Subcutaneous adipose tissue (tissue), 4 donors: ENCODE data around the gene CACNA1F. TPM values are rescaled to one million over a fixed set of nuclear protein-coding genes. Genes with fewer than 3 reads are reported as not detected.

Experiments used
- CTCF ChIP-seq: fragments of 450-650 bp; IDR thresholded peaks from one replicate; pipeline ENCODE4 v1.5.1; 2016; ENCODE audit warnings: low read depth, mild to moderate bottlenecking, control low read depth, antibody characterized with exemption, moderate library complexity
- total RNA-seq, 4 donors: library from RNA; depleted of rRNA; stranded (reverse); fragments of >200 nt; gene quantifications; one replicate each; pipeline ENCODE4 v1.1.0, GENCODE V29; 2016

CACNA1F gene
- total RNA-seq, 4 donors from 2014 or later: under 0.01 to 0.66 (median 0.25) TPM

DNA sequence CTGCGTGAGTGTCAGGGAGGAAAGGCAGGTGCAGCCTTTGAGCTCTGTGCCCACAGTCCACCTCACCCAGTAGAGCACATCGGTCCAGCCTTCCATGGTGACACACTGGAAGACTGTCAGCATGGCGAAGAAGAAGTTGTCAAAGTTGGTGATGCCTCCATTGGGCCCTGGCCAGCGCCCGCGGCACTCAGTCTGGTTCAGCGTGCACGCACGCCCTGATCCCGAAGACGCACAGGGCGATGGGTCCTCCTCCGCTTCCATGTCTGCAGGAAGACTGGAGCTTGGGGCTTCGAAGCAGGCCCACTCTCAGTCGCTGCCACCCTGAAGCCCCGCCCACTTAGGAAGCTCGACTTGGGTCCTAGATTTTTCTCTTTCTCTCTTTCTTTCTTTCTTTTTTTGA is 5.0 kb downstream of the CACNA1F start:
- TF ChIP-seq CTCF: no peak

DNA sequence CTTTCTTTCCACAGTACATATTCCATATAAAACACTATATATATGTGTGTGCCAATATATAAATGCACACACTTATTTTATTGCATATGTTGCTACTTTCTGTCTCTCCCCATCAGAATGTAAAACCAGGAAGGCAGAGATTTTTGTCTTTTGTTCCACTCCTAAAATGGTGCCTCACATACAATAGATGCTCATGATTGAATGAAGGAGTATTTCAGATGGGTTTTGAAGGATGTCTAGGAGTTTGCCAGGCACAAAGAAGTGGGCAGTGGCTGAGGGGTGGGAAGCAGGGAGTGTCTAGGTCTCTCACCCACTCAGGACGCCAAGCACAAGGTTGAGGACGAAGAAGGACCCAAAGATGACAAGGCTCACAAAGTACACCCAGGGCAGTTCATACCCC is 5.4 kb downstream of the CACNA1F start:
- TF ChIP-seq CTCF: no peak

DNA sequence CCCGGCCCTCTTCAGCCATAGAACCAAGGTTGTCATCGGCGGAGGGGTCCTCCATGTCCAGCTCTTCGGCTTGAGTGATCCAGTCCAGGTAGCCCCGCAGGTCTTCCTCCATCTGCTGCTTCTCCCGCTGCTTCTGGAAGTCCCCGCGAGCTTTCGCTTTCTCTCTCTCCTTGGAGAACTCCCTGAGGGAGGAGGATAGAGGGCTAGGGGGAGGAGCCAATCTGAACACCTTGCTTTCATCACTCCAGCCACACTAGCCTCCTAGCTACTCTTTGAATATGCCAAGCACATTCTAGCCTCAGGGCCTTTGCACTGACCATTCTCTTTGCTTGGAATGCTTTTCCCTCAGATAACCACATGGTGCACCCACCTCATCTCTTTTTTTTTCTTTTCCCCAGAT is 6.2 kb downstream of the CACNA1F start:
- TF ChIP-seq CTCF: no peak

GRCh38 chrX:49225858-49226257 is 7.3 kb downstream of the CACNA1F start:
- TF ChIP-seq CTCF: no peak

DNA sequence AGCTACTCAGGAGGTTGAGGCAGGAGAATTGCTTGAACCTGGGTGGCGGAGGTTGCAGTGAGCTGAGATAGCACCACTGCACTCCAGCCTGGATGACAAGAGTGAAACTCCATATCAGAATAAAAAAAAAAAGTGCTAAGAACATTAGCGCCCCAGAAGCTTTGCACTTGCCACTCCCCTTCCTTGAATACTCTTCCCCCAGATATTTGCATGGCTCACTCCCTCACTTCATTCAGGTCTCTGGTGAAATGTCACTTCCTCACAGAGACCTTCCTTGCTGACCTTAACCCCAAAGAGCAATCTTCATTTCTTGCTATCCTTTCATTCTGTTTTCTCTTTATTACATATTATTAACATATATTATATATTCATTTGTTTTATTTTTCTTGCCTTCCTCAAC is 11.3 kb downstream of the CACNA1F start:
- TF ChIP-seq CTCF: no peak

DNA sequence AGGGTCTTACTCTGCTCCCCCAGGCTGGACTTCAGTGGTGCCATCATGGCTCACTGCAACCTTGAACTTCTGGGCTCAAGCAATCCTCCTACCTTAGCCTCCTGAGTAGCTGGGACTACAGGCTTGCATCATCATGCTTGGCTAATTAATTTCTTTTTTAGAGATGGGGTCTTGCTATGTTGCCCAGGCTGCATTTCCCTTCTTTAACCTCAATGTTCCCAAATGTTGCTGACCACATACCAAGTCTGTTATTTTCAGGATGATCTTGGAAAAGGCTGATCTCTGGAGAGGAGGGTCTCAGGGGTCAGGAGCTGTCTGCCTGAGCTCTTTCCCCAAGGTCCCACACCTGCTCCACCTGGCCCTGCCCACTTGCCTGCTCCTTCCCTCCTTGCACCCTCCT is 13.0 kb downstream of the CACNA1F start:
- no peak for TF ChIP-seq CTCF

DNA sequence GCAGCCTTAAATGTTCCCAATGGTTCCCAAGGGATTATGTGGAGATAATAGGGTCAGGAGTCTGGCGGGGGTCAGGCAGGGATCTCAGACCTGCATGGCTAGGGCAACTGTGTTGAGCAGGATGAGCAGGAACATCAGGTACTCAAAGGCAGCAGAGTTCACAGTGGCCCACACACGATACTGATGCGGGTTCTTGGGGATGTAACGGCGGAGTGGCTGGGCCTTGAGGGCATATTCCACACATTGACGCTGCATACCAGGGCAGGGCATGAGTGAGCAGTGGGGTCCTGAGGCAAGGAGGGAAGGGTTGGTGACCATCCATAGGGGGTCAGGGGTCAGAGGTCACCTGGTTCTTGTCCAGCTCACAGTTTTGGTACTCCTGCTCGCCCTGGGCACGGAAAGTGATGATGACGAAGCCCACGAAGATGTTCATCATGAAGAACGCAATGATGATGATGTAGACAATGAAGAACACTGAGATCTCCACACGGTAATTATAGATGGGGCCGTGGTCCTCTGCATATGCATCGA is 18.1 kb downstream of the CACNA1F start:
- no peak for TF ChIP-seq CTCF
